T-helper 1 cell (primary cell): Measurements from ENCODE around the gene NCEH1.
"Not testable (repeated sequence)": the region's sequence is repeated elsewhere in the genome, so short reads cannot be mapped to it uniquely, and the experiment has no call there.

Experiments used
- DNase-seq, 5 donors: peaks; one replicate each; pipeline ENCODE4 v3.0.0-alpha.2; 2012 to 2020

Gene NCEH1

DNA sequence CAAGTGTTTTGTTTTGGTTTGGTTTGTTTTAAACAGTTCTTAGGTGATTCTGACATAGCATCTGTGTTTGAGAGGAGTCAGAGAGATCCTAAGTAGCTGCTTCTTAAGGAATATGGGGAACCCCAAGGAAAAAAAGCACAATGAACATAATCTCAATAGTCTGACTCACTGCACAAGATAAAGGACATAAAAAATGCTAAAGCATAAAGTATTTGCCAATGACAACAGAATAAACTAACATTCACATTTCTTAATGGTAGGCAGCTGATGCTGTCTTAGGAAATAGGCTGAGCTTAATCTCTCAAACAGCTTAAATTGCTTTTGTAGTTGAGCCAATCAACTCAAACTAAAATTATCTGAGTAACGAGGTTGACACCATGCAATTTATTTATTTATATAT is 2.9 kb downstream of the NCEH1 start:
- DNase-seq: no peak

DNA sequence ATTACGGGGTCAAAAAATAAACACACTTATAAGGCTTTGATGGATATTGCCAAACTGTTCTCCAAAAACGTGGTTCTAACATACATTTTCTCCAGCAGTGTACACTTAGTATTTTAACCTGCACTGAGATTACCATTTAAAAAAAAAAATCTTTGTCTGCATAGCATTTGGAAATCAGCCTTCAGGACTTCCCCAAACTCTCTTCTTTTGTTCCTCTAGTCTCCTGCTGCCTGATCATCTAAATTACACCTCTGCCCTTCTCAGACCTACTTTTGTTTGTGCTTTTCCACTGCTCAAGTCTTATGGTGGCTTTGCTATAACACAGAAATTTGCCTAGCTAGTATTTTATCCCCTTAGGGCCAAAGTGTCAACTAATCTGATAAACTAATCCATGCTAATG is 3.8 kb downstream of the NCEH1 start:
- DNase-seq: no peak

DNA sequence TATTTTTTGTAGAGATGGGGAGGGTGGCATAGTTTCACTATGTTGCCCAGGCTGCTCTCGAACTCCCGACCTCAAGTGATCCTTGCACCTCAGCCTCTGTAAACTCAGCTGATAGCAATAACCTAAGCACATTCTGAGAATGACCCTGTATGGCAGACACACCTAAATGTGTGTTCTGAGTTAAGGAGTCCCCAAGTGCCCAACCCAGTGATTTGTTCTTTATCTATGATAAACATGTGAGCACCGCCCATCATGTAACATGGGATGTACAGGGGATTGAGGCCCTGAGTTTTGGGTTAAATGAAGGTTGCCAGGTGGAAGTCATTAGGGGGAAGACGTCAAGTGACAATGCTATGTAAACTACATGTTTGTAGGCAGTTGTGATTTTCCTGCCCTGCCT is 5.7 kb downstream of the NCEH1 start:
- DNase-seq: no peak

GRCh38 chr3:172704001-172704400 is 6.9 kb downstream of the NCEH1 start:
- DNase-seq: no peak

DNA sequence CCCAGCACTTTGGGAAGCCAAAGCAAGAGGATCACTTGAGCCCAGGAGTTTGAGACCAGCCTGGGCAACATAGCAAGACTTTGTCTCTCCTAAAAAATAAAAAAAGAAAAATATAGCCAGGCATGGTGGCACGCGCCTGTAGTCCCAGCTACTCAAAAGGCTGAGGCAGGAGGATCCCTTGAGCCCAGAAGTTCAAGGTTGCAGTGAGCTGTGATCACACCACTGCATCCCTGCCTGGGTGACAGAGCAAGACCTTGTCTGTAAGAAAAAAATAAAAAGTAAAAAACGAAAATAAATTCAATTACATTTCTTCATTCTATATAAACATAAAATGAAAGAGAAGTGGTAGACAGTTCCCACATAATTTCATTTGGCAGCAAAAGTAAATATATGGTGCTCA is 8.1 kb downstream of the NCEH1 start:
- not testable (repeated sequence) for DNase-seq

DNA sequence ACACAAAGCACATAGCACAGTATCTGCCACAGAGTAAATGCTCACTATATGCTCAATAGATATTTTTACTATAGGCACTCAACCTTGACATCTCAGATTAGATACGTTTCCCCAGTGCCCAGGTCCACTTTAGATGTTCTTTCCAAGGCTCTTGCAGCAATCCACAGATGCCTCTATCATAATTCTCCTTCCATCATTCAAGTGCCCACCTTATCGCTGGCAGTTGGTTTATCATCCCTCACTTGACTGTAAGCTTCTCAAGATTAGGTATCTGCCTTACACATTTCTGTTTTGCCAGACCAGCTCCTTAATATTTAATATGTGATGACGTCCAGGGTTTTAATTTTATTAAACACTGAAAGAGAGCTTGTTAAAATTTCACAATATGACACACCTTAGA is 8.6 kb downstream of the NCEH1 start:
- DNase-seq: no peak

DNA sequence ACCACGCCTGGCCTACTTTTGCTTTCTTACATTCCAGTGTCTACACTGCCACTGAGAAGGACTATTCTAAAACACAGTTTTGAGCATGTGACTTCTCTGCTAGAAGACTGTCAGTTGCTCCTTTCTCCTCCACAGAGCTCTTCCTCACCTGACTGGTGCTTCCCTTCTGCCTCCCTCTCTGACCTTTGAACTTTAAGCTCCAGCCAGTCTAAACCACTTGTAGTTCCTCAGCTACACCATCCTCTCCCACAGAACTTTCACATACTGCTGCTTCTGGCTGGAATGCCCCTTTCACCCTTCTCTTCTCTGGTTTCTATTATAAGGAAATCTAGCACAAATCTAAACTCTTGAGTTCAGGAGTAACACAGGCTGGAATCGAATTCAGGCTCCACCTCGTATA is 9.1 kb downstream of the NCEH1 start:
- DNase-seq: no peak

DNA sequence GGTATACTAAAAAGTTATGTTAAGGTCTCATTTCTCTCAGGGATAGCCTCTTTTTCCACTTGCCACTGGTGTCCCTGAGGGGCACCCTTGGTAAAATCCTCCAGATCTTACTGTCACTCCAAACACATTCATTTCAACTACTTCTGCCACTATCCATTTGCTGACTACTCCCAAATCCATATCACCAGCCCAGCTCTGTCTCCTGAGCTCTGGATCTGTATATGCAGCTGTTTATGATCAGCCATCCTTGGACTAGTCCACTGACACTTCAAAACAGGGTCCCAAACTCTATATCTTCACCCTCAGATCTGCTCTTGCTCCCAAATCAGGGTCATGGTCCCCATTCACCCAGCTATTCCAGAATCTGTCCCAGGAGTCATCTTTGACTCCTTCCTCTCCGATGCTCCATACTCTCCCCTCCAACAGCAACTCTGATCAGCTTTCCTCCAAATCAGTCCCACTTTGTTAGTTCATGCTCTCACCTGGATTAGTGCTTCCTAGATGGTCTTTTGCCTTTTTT is 9.9 kb downstream of the NCEH1 start:
- no peak for DNase-seq

DNA sequence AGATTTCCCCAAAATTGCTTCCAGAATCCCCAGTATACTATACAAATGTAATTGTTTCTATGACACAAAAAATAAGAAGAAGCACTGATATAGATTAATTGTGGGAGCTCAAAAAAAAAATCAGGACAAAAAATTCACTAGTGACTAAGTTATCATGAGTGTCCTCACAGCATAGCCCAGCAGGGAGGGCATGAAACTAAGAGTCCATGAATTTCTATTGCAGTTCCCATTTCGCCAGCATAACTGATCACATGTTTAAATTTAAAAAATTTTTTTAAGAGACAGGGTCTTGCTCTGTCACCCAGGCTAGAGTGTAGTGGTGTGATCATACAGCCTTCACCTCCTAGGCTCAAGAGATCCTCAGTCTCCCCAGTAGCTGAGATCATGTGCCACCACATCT is 10.6 kb downstream of the NCEH1 start:
- no peak for DNase-seq

- no peak for DNase-seq
These were observed 11.8 kb downstream of the NCEH1 start for GRCh38 chr3:172699031-172699430.

- DNase-seq: no peak
These were observed 12.2 kb downstream of the NCEH1 start for GRCh38 chr3:172698631-172699030.

GRCh38 chr3:172697558-172697957 is 13.3 kb downstream of the NCEH1 start:
- no peak for DNase-seq

DNA sequence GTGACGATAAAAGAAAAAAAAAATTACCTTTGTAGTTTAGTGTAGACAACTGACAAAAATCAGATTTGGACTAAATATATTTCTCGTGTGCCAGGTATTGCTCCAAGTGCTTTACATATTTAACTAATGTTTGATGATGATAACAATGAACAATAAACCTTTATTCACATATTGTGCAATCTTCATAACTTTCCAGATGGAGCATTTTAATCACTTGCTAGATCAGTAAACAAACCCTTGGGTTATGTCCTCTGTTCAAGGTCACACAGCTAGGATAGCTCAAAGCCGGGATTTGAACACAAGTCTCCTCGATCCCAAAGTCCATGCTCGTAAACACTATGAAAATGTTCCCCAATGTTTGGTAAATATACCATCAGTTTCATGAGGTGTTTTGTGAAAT is 14.5 kb downstream of the NCEH1 start:
- no peak for DNase-seq

- no peak for DNase-seq
These were observed 16.2 kb downstream of the NCEH1 start for GRCh38 chr3:172694573-172695246.

DNA sequence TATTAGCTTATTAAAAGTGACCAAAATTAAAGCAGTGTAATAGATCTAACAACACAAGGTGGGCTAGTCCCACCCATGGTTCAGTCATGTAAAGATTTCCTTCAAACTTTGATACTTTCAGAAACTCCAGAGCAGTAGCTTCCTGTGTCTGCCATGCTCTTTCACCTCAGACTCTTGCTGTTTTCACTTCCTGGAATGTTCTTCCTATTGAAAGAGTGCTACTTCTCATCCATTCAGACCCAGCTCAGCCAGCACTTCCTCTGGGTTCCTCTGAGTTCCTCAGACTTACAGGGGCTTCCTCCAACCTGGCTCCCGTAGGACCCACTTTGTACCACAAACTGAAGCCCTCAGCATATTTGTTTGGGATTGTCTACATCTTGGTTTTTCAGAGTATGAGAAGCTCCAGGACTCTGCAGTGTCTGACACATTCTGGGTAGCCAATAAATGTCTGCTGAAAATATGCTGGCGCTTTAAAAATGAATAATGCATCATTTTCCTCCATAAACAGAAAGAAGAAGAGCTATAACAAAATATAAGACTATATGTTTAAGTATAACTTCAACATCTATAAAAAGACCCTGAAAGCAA is 18.0 kb downstream of the NCEH1 start:
- DNase-seq: no peak

DNA sequence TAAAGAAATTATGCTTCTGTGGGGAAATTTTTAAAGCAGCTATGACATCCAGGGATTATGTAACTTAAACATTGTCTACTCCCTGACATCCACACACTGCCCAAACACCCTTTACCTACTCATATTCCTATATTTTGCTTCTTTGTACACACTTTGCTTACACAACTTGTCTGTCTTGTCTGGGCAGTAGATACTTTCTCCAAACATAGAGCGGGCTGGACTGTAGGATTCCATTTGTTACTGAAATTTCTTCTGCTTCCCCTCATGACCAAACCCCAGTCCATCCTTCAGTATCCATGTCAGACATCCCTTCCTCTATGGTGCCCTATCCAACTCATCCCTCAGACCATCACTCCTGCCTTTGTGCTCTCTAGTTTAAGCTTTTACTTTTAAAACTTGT is 19.9 kb downstream of the NCEH1 start:
- DNase-seq: no peak

DNA sequence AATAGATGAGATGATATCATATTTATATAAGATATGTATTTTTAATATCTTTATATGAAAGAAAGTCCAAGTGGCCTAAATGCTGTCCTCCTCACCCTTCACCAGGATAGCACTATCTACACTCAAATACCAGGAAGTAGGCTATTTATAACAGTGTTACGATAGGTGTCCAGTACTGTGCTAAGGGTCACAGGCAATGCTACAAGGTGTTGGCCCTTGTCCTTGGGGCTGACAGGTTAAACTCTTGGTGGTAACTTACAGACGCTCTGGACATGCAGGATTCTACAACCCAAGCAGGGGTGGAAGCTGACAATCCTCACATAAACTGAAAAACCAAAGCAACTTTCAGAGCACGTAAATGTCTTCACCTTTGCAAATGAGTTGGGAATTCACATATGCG is 22.3 kb downstream of the NCEH1 start:
- DNase-seq: no peak

GRCh38 chr3:172687501-172687900 is 23.4 kb downstream of the NCEH1 start:
- no peak for DNase-seq

GRCh38 chr3:172685331-172686214 is 25.3 kb downstream of the NCEH1 start:
- no peak for DNase-seq

DNA sequence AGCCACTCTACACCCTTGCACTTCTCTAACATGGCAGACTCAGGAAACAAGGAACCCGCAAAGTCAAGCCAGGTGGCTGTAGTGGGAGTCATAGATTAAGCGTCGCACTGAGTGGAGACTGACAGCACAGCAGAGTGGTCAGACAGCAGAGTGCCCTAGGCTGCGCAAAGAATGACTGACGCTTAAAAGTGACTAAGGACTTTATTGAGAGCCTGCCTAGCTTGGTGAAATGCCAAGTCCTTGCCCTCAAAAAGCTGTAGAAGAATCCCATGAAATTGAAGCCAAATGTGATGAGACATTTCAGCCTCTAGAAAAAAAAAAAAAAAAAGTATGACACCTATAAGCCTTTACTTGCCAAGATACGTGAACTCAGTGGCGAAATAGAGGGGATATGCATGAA is 30.2 kb downstream of the NCEH1 start:
- DNase-seq: no peak

DNA sequence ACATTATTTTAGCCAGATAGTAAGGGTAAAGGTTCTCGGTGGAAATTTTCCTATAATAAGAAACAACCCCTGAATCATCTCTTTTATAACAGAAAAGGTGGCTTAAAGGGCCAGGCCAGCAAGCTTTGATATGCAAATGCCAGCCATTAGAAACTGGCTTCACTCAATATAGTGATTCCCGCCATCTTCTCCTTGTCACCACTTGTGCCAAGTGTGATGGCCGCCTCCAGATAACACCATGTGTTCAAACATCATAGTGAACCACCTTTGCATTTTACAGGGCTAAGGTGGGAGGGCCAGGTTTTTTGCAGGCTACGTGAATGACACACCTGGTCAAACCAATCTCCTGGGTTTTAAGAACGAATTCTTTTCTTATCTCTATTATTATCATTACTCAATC is 31.3 kb downstream of the NCEH1 start:
- no peak for DNase-seq

DNA sequence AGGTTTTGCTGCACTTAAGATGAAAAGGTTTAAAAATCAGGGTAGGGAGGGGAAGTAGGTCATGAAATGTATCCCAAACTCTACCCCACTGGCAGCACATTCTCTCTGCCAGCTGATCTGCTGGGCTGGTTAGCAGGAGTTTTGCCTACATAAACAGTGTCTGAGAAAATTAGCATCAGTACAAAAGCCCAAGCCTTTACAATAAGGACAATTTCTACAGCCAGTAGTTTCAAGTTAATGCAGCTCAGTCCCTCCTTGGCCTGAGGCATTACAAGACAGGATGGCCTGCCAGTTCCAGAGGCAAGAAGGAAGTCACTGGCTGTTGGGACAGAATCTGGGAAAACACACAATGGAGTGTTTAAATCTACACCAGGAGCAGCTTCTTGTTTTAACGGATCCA is 32.8 kb downstream of the NCEH1 start:
- DNase-seq: no peak

GRCh38 chr3:172676196-172676922 is 34.5 kb downstream of the NCEH1 start:
- no peak for DNase-seq
